A204.1 (cell line): ENCODE measurements around the gene SWSAP1.

Source experiments
- FAIRE-seq: peaks from 2 replicates; lab custom pipeline; 2012; peaks lifted over from hg19 to GRCh38; lab: Jason Lieb, UNC

SWSAP1 gene

DNA sequence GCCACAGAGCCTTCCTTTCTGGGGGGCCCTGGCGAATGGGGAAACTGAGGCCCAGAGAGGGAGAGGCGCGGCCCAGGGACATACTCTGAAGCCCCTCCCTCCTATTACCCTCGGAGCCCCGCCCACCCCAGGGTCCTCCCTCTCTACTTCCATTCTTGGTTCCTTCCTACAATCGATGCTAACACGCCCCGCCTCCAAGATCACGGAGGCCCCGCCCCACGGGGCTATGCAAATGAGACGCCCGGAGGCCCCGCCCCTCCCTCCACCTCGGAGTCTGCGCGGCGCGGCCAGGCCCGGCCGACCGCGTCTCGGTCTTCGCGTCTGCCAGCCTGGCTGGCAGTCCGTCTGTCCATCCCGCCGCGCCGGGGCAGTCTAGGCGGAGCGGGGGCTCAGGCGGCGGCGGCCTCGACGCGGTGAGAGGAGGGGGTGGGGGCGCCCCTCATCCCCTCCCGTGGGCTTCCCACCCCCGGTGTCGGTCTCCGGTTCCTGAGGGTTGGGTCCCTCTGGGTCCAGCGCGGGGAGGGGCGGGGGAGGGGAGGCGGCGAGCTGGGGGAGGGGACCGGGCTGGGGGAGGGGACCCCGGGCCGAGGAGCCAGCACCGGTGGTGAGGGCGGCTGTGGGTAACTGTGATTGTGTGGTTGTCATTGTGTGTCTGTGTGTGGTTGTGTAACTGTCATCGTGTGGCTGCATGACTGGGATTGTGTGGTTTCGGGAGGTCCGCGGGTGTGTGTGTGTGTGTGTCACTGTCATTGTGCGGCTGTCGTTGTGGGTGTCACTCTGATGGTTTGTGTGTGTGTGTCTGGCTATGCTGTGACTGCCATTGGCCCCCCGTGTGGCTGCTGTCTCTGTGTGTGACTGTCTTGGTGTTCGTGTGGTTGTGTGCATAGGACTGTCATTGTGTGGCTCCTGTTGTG is 19.0 kb upstream of the SWSAP1 start, which contains the start of gene PLPPR2:
Gene PLPPR2 (plus strand): TSS at position 273 of the 914 bp plus-strand sequence. CDS start 2,242 bp downstream, outside the sequence.
- FAIRE-seq: peak; percentile 48

DNA sequence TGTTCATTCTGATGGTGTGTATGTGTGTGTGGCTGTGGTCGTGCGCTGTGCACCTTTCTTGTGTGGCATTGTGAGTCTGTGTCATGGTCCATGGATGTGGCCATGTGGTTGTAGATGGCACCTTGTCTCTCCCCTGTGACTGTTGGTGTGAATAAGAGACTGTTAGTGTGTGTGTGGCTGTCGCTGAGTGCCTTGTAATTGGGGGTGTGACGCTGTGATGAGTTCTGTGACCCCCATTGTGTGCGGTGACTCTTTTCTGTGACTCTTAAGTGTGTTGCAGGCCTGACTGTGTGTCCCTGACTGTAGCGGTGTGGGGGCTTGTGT is 18.4 kb upstream of the SWSAP1 start:
- no peak for FAIRE-seq

DNA sequence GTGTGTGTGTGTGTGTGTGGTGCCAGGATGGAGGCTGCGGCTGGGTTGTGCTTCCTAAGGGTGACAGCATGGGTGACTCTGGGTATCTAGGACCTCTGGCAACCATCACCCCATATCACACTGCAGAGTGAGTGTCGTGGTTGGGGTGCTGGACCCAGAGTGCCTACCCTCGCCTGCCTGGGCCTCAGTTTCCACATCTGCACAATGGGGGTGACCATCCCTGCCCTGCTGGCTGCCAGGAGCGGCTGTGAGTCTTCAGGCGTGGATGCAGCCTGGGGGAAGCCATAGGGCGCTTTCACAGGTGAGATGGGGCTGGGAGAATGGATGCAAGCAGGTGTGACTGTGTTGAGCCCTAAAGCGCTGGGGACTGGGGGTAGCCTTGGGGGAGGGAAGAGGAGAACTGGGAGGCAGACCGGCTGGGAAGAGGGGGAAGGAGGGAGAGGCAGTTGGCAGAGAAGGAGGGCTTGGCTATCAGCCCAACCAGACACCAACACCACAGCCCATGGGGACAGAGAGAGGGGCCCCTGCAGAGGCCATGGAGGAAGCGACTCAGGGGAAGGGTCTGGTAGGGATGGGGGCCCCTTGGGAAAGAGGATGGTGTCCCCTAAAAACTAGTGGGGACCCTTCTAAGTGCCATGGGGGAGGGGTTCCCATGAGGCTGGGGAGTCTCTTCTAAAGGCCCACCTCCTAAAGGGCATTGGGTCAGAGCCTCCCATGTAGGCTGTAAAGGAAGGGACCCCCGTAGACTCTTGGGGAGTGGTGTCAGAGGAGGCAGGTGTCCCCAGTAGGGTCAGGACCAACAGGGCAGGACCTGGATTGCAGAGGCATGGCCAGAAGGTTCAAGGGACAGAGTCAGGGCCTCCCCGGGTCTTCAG is 17.6 kb upstream of the SWSAP1 start:
- no peak for FAIRE-seq

DNA sequence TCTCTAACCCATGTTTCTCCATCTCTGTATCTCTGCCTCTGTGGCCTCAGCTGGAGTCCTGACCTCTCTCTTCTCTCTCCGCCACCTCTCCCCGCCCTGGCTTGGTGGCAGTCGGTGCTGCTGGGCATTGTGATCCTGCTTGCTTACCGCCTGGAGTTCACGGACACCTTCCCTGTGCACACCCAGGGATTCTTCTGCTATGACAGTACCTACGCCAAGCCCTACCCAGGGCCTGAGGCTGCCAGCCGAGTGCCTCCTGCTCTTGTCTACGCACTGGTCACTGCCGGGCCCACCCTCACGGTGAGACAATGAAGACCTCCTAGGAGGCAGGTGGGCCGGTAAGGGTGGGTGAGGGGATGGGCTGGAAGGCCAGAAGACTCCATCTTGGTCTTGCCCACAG is 15.0 kb upstream of the SWSAP1 start:
- FAIRE-seq: no peak

DNA sequence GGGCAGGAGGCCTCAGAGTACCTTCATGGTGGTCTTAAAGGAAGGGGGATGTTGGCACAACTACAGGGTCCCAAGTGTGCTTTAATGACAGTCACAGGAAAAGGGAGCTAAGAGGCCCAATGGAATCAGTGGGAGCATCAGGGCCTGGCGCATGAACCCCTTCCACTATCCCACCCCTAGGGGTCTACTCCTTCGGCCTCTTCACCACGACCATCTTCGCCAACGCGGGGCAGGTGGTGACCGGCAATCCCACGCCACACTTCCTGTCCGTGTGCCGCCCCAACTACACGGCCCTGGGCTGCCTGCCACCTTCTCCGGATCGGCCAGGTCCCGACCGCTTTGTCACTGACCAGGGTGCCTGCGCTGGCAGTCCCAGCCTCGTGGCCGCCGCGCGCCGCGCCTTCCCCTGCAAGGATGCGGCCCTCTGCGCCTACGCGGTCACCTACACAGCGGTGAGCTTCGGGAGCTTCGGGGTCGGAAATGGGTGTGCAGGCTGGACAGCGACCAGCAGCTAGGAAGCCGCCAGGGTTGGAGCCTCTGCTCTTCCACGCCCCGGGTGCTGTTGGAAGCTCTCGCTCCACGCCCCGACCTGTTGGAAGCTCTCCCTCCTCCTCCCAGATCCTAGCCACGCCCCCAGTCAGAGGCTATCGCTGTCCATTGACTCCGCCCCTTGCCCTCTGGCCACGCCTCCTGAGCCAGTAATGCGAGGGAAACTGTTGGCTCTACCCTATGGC is 13.3 kb upstream of the SWSAP1 start:
- no peak for FAIRE-seq

DNA sequence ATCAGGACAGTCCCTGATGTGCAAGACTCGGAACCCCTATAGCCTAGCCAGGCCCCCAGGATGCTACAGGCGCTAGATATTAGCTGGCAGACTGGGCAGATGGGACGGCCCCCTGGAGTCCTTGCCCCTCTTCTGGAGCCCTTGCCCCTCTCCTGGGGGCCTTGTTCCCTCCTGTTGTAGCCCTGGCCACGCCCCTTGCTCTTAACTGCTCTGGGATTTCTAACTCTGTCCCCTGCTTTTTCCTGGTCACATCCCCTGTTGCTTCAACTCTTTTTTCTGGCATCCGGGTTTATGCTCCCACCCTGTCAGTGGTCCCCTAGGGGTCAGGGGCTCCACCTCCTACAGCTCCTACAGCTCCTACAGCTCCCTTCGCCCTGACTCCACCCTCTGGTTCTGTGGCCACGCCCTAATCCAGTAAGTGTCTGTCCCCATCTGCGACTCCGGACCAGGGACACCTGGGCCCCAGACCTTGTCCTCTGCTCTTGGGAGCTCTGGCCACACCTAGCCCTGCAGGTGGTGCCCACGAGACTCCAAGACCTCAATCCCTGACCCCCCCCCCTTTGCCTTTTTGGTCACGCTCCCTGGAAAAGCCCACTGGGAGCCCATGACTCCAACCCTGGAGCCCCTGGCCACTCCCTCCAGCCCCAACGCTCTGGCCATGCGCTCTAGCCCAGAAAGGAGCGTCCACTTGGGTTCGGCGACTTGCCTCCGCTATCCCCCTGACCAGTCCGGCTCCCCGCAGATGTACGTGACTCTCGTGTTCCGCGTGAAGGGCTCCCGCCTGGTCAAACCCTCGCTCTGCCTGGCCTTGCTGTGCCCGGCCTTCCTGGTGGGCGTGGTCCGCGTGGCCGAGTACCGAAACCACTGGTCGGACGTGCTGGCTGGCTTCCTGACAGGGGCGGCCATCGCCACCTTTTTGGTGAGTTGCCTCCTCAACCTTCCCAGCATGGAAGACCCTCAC is 12.4 kb upstream of the SWSAP1 start:
- FAIRE-seq: no peak

DNA sequence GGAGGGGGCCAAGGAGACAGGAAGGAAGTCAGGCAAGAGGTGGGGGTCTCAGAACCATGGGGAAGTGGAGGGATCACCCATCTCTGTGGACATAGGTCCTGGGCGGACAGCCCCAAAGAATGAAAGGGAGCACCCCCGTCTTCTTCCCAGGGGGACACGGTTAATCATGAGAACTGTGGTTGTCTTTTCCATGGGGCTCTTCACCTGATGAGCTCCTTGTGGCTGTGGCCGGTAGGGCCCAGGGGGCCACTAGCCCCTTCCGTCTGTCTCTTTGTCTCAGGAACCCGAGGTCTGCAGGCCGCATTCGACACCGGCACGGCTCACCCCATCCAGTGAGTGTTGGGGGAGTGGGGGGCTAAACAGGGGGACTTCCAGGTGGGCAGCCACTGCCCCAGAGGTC is 10.6 kb upstream of the SWSAP1 start:
- no peak for FAIRE-seq

DNA sequence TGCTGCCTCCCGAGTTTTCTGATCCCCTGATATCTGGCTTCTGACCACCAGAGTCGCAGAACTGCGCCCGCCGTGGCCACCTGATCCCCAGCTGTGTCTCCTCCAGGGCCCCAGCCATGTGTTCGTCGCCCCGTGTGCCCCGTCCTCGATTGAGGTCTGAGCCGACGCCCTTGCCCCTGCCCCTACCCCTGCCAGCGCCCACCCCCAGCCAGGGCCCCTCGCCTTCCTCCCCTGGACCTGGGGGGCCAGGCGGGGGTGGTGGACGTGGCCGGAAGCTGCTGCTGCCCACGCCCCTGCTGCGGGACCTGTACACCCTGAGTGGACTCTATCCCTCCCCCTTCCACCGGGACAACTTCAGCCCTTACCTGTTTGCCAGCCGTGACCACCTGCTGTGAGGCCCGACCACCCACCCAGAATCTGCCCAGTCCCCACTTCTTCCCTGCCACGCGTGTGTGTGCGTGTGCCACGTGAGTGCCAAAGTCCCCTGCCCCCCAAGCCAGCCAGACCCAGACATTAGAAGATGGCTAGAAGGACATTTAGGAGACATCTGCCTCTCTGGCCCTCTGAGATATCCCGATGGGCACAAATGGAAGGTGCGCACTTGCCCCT is 10.1 kb upstream of the SWSAP1 start:
- FAIRE-seq: no peak

DNA sequence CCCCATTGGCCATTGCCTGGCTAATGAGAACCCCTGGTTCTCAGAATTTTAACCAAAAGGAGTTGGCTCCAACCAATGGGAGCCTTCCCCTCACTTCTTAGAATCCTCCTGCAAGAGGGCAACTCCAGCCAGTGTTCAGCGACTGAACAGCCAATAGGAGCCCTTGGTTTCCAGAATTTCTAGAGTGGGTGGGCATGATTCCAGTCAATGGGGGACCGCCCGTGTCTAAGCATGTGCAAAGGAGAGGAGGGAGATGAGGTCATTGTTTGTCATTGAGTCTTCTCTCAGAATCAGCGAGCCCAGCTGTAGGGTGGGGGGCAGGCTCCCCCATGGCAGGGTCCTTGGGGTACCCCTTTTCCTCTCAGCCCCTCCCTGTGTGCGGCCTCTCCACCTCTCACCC is 9.5 kb upstream of the SWSAP1 start:
- no peak for FAIRE-seq

DNA sequence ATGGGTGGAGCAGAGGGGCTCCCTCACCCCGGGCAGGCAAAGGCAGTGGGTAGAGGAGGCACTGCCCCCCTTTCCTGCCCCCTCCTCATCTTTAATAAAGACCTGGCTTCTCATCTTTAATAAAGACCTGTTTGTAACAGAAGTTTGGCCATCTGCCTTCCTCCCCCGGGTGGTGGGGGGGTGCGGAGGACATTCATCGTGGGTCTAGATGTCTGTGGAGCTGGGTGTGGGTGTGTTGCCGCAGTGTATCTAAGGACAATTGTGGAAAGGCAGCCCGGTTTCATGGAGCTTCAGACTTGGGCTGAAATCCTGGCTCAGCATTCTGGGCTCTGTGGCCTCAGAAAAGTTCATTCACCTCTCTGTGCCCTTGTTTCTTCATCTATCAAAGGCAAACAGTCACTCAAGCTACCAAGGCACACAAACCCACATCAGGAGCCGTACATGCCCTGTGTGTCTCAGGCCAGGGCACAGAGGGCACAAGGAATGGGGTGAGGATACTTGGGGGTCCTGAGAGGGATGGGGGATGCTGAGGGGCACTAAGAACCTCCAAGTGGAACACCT is 8.8 kb upstream of the SWSAP1 start:
- no peak for FAIRE-seq

DNA sequence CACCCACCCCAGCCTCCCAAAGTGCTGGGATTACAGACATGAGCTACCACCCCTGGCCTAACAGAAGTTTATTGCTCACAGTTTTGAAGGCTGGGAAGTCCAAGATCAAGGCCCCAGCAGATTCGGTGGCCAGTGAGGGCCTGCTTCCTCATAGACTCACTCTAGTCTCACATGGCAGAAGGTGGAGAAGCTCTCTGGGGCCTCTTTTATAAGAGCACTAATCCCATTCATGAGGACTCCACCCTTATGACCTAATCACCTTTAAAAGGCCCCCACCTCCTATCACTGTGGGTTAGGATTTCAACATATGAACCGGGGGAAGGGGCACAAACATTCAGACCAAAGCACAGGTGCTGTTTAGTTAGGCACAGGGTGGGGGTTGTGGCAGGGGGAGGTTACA is 6.9 kb upstream of the SWSAP1 start:
- no peak for FAIRE-seq

DNA sequence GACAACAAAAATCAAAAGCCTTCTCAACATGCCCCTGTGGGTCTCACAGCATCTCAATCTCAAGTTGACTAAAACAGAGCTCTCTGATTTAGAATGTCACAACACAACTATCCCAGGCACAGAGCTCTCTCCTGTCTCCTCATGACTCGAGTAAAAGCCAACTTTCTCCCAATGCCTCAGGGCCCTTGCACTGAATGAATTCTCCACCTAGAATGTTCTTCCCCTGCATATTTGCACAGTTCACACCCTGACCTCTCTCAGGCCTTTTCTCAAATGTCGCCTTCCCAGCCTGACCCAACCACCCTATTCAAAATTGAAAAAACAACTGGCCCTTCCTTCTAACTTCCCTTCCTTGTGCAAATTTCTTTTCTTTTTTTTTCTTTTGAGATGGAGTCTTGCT is 3.7 kb upstream of the SWSAP1 start:
- no peak for FAIRE-seq

DNA sequence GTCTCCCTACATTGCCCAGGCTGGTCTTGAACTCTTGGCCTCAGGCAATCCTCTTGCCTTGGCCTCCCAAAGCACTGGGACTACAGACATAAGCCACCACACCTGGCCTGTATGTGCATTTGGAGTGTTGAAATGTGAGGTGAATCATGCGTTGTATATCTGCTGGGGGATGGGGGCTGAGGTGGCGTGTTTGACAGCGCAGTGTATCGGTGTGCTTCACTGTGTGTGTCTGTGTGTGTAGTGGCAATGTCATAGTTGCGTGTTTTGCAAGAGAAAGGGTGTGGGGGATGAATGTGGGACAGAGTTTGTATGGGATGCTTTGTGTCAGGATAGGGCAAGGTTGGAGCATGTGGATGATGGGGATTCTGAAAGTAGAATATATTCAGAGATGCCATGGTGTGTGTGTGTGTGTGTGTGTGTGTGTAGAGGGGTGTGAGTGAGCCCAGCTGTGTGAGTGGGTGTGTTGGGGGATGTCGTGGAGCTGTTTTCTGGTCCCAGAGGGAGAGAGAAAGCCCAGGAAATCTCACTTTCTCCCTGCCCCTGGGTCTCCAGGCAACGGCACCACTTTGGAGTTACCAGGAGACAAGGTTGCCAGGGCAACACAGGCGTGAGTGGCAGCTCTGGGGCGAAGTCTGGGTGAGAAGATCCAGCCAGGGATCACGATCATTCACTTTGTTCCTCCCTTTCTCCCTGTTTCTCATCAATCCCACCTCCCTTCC is 1.1 kb upstream of the SWSAP1 start:
- no peak for FAIRE-seq

DNA sequence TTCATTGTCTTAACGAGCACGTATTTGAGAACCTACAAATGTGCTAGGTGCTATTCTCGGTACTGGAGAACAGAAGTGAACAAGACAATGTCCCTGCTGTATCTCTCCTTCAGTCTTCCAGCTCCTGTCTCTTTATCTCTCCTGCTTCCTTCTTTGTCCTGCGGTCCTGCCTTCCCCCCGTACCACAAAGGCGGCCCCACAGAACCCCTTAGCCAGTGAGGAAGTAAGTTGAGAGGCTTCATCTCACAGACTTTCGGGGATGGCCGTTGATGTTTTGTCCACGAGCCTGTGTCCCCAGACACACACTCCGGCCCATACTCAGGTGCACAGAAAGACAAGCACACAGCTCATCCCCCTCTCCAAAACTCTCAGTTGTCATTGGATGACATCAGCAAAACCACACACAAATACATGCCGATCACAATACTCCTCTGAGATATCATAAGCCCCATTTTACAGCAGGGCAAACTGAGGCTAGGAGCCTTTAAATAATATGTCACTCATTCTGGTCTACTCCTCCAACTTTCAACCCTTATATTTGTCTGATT is 507 bp upstream of the SWSAP1 start:
- no peak for FAIRE-seq

DNA sequence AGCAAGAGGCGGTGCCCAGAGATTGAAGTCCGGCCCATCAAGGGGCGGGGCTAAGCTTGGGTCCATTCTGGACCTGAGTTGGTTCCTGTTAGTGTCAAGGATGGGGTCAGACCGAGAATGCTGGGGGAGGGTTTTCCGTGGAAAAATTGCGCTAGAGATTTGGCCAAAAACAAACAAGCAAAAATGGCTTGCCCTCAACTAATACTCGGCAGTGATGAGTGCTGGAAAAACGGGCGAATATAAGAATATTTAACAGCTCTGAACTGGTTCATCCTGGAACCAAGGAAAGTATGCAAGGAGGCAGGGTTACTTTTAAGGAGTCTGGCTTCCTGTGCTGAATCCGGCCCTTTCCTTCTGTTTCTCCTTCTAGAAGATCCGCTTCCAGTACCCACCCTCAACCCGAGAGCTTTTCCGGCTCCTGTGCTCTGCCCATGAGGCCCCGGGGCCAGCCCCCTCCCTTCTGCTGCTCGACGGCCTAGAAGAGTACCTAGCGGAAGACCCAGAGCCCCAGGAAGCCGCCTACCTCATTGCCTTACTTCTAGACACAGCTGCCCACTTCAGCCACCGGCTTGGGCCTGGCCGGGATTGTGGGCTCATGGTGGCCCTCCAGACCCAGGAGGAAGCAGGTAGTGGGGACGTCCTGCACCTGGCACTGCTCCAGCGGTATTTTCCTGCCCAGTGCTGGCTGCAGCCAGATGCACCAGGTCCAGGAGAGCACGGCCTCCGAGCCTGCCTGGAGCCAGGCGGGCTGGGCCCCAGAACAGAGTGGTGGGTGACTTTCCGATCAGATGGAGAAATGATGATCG is 880 bp downstream of the SWSAP1 start:
- FAIRE-seq: no peak

DNA sequence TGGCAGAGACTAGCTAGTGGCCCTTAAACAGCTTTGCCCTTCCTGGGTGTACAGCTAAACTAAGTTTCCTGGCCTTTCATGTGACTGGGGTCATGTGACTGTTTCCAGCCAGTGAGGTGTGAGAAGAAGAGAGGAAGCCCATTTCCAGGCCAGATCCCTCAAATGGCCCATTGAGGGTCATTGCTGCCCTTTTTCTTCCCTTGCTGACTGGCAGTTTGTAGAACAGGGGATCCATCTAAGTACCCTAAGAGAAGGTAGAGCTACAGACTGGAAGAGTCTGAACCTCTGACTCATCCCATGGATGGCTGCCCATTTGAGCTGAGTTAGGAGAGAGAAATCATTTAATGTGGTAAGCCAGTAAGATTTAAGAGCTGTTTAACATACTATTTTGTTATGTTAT is 2.8 kb downstream of the SWSAP1 start:
- FAIRE-seq: no peak

DNA sequence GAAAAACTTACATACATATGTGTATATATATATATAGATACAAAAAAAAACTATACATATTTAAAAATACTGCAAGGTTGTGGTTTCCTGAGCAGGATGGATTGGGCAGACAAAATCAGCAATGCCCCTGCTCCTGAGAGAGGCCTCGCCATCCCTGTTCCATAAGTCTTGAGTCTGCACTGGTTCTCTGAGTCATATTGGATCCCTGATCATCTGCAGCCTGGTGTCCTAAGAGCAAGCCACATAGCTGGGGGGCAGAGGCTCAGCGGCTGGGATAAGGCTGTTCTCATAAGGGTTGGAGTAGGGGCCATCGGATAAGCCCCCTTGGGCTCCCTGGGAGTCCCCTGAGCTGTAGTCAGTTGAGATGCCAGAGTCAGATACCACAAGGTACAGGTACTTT is 3.3 kb downstream of the SWSAP1 start:
- no peak for FAIRE-seq

DNA sequence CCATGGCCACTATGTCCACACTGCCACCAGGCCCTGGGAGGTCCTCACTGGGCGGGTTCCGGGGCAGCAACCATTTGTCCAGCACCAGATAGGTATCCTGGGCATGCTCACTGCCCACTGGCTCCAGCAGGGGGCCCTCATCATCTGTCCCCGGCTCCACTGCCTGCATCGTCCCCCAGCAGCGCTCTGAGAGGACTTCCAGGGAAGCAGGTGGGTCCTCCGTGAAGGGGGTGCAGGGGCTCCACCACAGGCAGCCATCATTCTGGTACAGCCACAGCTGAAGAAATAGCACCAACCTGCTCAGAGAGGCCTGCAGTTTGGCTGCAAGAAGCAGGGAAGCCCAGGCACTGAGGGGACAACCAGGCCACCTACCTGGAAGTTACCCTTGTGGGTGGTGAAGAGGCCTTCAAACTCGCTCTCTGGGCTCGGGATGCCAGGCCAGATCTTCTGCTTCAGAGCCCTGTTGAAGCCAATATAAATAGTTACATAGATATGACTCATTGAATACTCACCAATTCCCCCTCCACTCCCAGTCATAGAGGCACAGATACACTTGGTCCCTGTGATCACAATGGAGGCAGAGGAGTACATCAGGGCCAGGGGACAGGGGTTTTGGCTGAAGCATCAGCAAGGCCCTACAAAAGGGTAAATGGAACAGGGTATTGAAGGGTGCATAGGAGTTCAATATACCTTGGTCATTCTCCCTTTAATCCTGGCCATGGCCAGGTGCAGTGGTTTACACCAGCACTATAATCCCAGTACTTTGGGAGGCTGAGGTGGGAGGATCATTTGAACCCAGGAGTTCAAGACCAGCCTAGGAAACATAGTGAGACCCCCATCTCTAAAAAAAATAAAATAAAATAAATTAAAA is 4.1 kb downstream of the SWSAP1 start:
- no peak for FAIRE-seq
